Activated CD4-positive, alpha-beta T cell treated with anti-CD3 and anti-CD28 coated beads for 36 hours (primary cell): Measurements from ENCODE around the gene SEC14L2. TPM values are rescaled to one million over a fixed set of nuclear protein-coding genes. Genes with fewer than 3 reads are reported as not detected.
A peak's percentile ranks its signal among the peaks of the same experiment; 100 is the strongest.

Experiments used
- ATAC-seq: fragments of 200-7000 bp; cut with Tn5 transposase; one replicate; pipeline ENCODE4 v1.10.0; 2021; ENCODE audit warnings: mild to moderate bottlenecking, moderate library complexity
- CTCF ChIA-PET: fragments of 350-600 bp; sonication (Branson Sonifier 250); formaldehyde crosslinking; loops from one replicate; lab custom pipeline; 2021; ENCODE audit warnings: antibody characterized with exemption; lab: Charles Lee
- POLR2A ChIA-PET: fragments of 350-600 bp; sonication (Branson Sonifier 250); formaldehyde crosslinking; loops from one replicate; lab custom pipeline; 2021; ENCODE audit warnings: antibody characterized with exemption, inconsistent platforms; lab: Charles Lee
- DNase-seq: peaks from one replicate; pipeline ENCODE4 v3.0.0-alpha.2; 2020
- H3K27ac Mint-ChIP-seq: one replicate; pipeline ENCODE4 v1.8.0; 2021; ENCODE audit warnings: mixed read lengths
- H3K27me3 Mint-ChIP-seq: one replicate; pipeline ENCODE4 v1.8.0; 2021; ENCODE audit warnings: mixed read lengths
- H3K36me3 Mint-ChIP-seq: one replicate; pipeline ENCODE4 v1.8.0; 2021; ENCODE audit warnings: low read depth, mixed read lengths
- H3K4me1 Mint-ChIP-seq: one replicate; pipeline ENCODE4 v1.8.0; 2021; ENCODE audit warnings: mixed read lengths
- H3K4me3 Mint-ChIP-seq: one replicate; pipeline ENCODE4 v1.8.0; 2021; ENCODE audit warnings: mild to moderate bottlenecking, moderate library complexity, mixed read lengths
- H3K9me3 Mint-ChIP-seq: one replicate; pipeline ENCODE4 v1.8.0; 2021; ENCODE audit warnings: low read depth, mixed read lengths
- intact Hi-C, 2 experiments: fragments of 100-400 bp; cut with DNase I in 1 of 2; cut with micrococcal nuclease in 1 of 2; formaldehyde crosslinking; loops; one replicate each; pipeline versions ENCODE4 v1.14.2 to v1.15.1; 2022 to 2024; cut with DNase I, micrococcal nuclease
- total RNA-seq, 2 experiments: library from RNA; stranded (reverse); gene quantifications; one replicate each; pipeline ENCODE4 v1.2.3, GENCODE V29; 2021

SEC14L2 gene
- total RNA-seq = 10 to 100 TPM; 13.8 to 18.2 TPM

GRCh38 chr22:30396871-30397655 is at the start of gene SEC14L2:
SEC14L2 (plus strand) TSS chr22:30397018; CDS start chr22:30397117, 99 bp downstream.
- CTCF ChIA-PET = interaction anchor here (0.6 to 5.0 kb wide), 12 partner anchors 9 to 134 kb away, joined by 3 to 48 read pairs (median 4); partner anchors contain the start of genes CASTOR1, CCDC157, MTFP1 and RNF215
- POLR2A ChIA-PET = interaction anchor here (0.8 to 2.4 kb wide), 6 partner anchors 12 to 89 kb away, joined by 3 to 18 read pairs (median 4); partner anchors contain the start of genes MTFP1 and TBC1D10A
- H3K27me3 Mint-ChIP-seq = no peaks in the 10 kb centered on the region
- no peaks in the 10 kb centered on the region for H3K9me3 Mint-ChIP-seq
- intact Hi-C loops = loop anchor here in 1 of 2 experiments (1.0 to 10.0 kb wide), 2 partner anchors 27 to 208 kb away; partner anchors contain the start of gene TCN2
- H3K36me3 Mint-ChIP-seq = peaks cover 3% of the 10 kb centered on the region
- H3K27ac Mint-ChIP-seq = peak within 1 kb of the TSS; percentile 56
- DNase-seq = peak; percentile 84
- ATAC-seq = peak; percentile 91
- H3K4me1 Mint-ChIP-seq = peaks cover 36% of the 10 kb centered on the region
- H3K4me3 Mint-ChIP-seq = peak within 1 kb of the TSS; percentile 83

- H3K27me3 Mint-ChIP-seq = no peaks in the 10 kb centered on the region
- DNase-seq = peak; percentile 48
- ChIA-PET CTCF (interaction anchor here (1.0 to 5.2 kb wide), 4 partner anchors 9 to 239 kb away, joined by 4 to 30 read pairs (median 8); partner anchors contain the start of genes SF3A1 and TBC1D10A), POLR2A (interaction anchor here (0.7 to 1.2 kb wide), 3 partner anchors 14 to 83 kb away, joined by 3 to 4 read pairs (median 3); no protein-coding TSS in a partner anchor)
- peaks cover 88% of the 10 kb centered on the region for H3K36me3 Mint-ChIP-seq
- peaks cover 75% of the 10 kb centered on the region for H3K4me1 Mint-ChIP-seq
- peak; percentile 90 for ATAC-seq
- H3K9me3 Mint-ChIP-seq = no peaks in the 10 kb centered on the region
- H3K4me3 Mint-ChIP-seq = peak overlapping the region; percentile 33
- intact Hi-C loops = loop anchor here (1.0 to 5.0 kb wide), 2 partner anchors 9 to 40 kb away; partner anchors contain the start of genes RNF215 (in 1 of the 2) and SF3A1 (in 1 of the 2)
- peak overlapping the region; percentile 88 for H3K27ac Mint-ChIP-seq
Observed at GRCh38 chr22:30347255-30347892, 49.4 kb upstream of the SEC14L2 start.

DNA sequence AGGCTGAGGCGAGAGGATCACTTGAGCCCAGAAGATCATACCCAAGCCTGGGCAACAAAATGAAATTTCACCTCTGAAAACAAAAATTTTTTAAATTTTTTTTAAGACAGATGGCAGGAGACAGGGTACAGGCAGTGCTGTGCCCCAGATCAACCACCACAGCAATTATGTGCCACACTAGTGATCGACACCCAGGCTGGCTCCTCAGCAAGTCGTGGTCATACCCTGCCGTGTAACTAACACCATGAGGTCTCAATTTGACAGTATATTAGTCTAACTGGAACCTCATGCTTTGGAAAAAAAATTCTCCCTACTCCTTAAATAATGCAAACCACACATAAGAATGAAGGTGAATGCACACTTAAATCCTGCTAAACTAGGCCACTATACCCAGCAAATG is 48.4 kb upstream of the SEC14L2 start:
- peak overlapping the region; percentile 90 for H3K27ac Mint-ChIP-seq
- H3K4me3 Mint-ChIP-seq = peak overlapping the region; percentile 47
- DNase-seq (no peak), ATAC-seq (no peak)
- CTCF ChIA-PET = interaction anchor here (0.6 to 5.2 kb wide), 4 partner anchors 8 to 240 kb away, joined by 4 to 30 read pairs (median 8); partner anchors contain the start of genes SF3A1 and TBC1D10A
- peaks cover 86% of the 10 kb centered on the region for H3K36me3 Mint-ChIP-seq
- intact Hi-C loops = loop anchor here in 1 of 2 experiments (5.0 kb wide), 1 partner anchor 39 kb away; the partner anchor contains the start of gene RNF215
- POLR2A ChIA-PET = no interaction called here
- no peaks in the 10 kb centered on the region for H3K27me3 Mint-ChIP-seq
- peaks cover 82% of the 10 kb centered on the region for H3K4me1 Mint-ChIP-seq
- H3K9me3 Mint-ChIP-seq = no peaks in the 10 kb centered on the region

GRCh38 chr22:30348809-30349208 is 48.0 kb upstream of the SEC14L2 start:
- Mint-ChIP-seq H3K9me3 (no peaks in the 10 kb centered on the region), H3K27me3 (no peaks in the 10 kb centered on the region), H3K36me3 (peaks cover 83% of the 10 kb centered on the region), H3K27ac (peak overlapping the region; percentile 90), H3K4me1 (peaks cover 86% of the 10 kb centered on the region), H3K4me3 (peak overlapping the region; percentile 47)
- ATAC-seq (no peak), DNase-seq (no peak)
- ChIA-PET POLR2A (no interaction called here), CTCF (interaction anchor here (2.4 to 5.2 kb wide), 2 partner anchors 39 to 62 kb away, joined by 6 to 30 read pairs; partner anchors contain the start of gene RNF215)
- intact Hi-C loops = loop anchor here in 1 of 2 experiments (5.0 kb wide), 1 partner anchor 38 kb away; the partner anchor contains the start of gene RNF215

DNA sequence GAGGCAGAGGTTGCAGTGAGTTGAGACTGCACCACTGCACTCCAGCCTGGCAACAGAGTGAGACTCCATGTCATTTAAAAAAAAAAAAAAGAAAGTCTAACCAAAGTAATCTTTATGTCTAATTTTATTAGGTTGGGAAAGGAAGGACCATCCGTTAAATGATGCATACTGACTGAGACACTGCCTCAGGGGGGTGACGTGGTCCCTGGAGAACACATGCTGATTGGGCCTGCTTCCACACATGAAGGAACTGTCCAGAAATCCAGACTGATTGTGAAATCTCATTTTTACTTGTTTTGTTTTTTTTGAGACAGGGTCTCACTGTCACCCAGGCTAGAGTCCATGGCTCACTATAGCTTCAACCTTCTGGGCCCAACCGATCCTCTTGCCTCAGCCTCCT is 45.6 kb upstream of the SEC14L2 start:
- intact Hi-C loops = no loop called here
- ChIA-PET CTCF (interaction anchor here (2.4 kb wide), 1 partner anchor 36 kb away, joined by 6 read pairs; the partner anchor contains the start of gene RNF215), POLR2A (no interaction called here)
- no peaks in the 10 kb centered on the region for H3K9me3 Mint-ChIP-seq
- no peaks in the 10 kb centered on the region for H3K27me3 Mint-ChIP-seq
- H3K27ac Mint-ChIP-seq = peak overlapping the region; percentile 83
- no peak overlapping the region for H3K4me3 Mint-ChIP-seq
- no peak for DNase-seq
- no peak for ATAC-seq
- peaks cover 77% of the 10 kb centered on the region for H3K36me3 Mint-ChIP-seq
- peaks cover 85% of the 10 kb centered on the region for H3K4me1 Mint-ChIP-seq

DNA sequence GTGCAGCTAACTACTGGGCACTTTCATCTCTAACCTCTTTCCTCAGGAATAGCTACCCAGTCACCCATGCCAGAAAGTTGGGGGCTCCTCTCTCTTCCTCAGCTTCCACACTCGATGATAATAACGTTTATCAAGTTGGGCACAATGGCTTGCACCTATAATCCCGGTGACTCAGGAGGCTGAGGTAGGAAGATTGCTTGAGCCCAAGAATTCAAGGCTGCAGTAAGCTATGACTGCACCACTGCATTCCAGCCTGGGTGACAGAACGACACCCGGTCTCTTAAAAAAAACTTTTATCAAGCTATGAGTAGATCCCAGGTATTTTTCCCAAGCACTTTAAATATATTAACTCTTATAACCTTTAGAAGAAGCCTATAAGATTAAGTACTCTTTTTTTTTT is 42.2 kb upstream of the SEC14L2 start:
- intact Hi-C loops = loop anchor here in 1 of 2 experiments (5.0 kb wide), 1 partner anchor 68 kb away; no protein-coding TSS in a partner anchor
- peak overlapping the region; percentile 92 for H3K4me3 Mint-ChIP-seq
- H3K27me3 Mint-ChIP-seq = no peaks in the 10 kb centered on the region
- DNase-seq (no peak), ATAC-seq (no peak)
- peak overlapping the region; percentile 84 for H3K27ac Mint-ChIP-seq
- ChIA-PET CTCF (interaction anchor here (0.7 to 2.9 kb wide), 6 partner anchors 14 to 72 kb away, joined by 3 to 25 read pairs (median 4); partner anchors contain the start of genes CASTOR1 and TBC1D10A), POLR2A (interaction anchor here (1.0 kb wide), 1 partner anchor 41 kb away, joined by 4 read pairs; no protein-coding TSS in a partner anchor)
- H3K36me3 Mint-ChIP-seq = peaks cover 51% of the 10 kb centered on the region
- peaks cover 64% of the 10 kb centered on the region for H3K4me1 Mint-ChIP-seq
- no peaks in the 10 kb centered on the region for H3K9me3 Mint-ChIP-seq

GRCh38 chr22:30356449-30357235 is 40.2 kb upstream of the SEC14L2 start, which contains the start of the genes CCDC157 and SF3A1:
CCDC157 (plus strand) TSS chr22:30357007; CDS start chr22:30366001, 8,994 bp downstream.
SF3A1 (minus strand) TSS chr22:30356894; CDS start chr22:30356792, 102 bp downstream.
- peaks cover 32% of the 10 kb centered on the region for H3K36me3 Mint-ChIP-seq
- ChIA-PET CTCF (interaction anchor here (0.5 to 2.9 kb wide), 13 partner anchors 9 to 751 kb away, joined by 3 to 25 read pairs (median 3); partner anchors contain the start of genes CASTOR1, RNF215, SEC14L2 and SELENOM), POLR2A (interaction anchor here (0.6 to 1.4 kb wide), 9 partner anchors 12 to 235 kb away, joined by 3 to 9 read pairs (median 4); partner anchors contain the start of genes PES1, RNF215 and TBC1D10A)
- H3K9me3 Mint-ChIP-seq = no peaks in the 10 kb centered on the region
- H3K27me3 Mint-ChIP-seq = no peaks in the 10 kb centered on the region
- peak; percentile 94 for DNase-seq
- peak within 1 kb of the TSS; percentile 92 for H3K4me3 Mint-ChIP-seq
- H3K4me1 Mint-ChIP-seq = peaks cover 48% of the 10 kb centered on the region
- peak within 1 kb of the TSS; percentile 90 for H3K27ac Mint-ChIP-seq
- intact Hi-C loops = loop anchor here (1.0 to 5.0 kb wide), 12 partner anchors 9 to 589 kb away; partner anchors contain the start of genes CASTOR1 (in 2 of the 2), ASCC2 (in 1 of the 2), OSM (in 1 of the 2) and PES1 (in 1 of the 2)
- peak; percentile 93 for ATAC-seq

DNA sequence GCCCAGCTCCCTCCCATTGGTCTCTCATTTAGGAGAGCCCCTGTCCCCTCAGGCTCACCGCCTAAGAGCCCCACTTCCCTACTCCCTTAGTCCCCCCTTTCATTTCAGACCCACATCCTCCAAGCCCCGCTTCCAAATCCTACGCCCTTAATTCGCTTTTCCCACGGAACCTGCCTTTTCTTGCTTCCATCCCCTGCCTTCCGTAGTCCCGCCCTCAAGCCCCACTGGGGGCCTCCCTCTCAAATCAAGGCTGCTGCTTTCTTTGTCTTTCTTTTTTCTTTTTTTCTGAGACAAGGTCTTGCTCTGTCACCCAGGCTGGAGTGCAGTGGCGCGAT is 39.6 kb upstream of the SEC14L2 start:
- intact Hi-C loops = loop anchor here (1.0 to 5.0 kb wide), 4 partner anchors 30 to 518 kb away; partner anchors contain the start of genes ASCC2 (in 1 of the 2), RNF215 (in 1 of the 2) and TBC1D10A (in 1 of the 2)
- no peak for DNase-seq
- H3K27me3 Mint-ChIP-seq = no peaks in the 10 kb centered on the region

DNA sequence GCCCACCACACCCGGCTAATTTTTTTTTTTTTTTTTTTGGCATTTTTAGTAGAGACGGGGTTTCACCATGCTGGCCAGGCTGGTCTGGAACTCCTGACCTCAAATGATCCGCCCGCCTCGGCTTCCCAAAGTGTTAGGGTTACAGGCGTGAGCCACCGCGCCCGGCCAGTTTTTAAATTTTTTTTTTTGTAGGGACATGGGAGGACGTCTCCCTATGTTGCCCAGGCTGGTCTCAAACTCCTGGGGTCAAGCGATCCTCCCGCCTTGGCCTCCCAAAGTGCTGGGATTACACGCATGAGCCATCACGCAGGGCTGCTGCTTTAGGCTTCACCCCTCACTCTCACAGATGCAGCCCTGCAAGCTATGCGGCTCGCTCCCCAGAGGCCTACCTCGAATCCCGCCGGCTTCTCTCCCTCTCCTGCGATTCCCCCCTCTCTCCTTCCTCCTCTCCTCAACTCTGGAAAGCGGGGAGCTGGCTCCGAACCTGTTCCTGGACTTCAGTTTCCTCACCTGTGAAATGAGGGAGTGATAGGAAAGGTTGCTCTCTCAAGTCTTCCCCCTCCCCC is 39.1 kb upstream of the SEC14L2 start:
- Mint-ChIP-seq H3K36me3 (peaks cover 21% of the 10 kb centered on the region), H3K9me3 (no peaks in the 10 kb centered on the region), H3K4me3 (peak overlapping the region; percentile 92), H3K27ac (peak overlapping the region; percentile 34), H3K27me3 (no peaks in the 10 kb centered on the region), H3K4me1 (peaks cover 37% of the 10 kb centered on the region)
- POLR2A ChIA-PET = interaction anchor here (1.0 kb wide), 1 partner anchor 30 kb away, joined by 4 read pairs; the partner anchor contains the start of gene RNF215
- intact Hi-C loops = loop anchor here (1.0 to 5.0 kb wide), 4 partner anchors 30 to 519 kb away; partner anchors contain the start of genes ASCC2 (in 1 of the 2), RNF215 (in 1 of the 2) and TBC1D10A (in 1 of the 2)
- CTCF ChIA-PET = interaction anchor here (0.5 to 1.5 kb wide), 4 partner anchors 39 to 69 kb away, joined by 3 to 4 read pairs (median 3); partner anchors contain the start of gene SEC14L2
- ATAC-seq = no peak
- no peak for DNase-seq

More for the DNA sequence above, 39.6 kb upstream of the SEC14L2 start:
- Mint-ChIP-seq H3K4me3 (peak overlapping the region; percentile 92), H3K4me1 (peaks cover 42% of the 10 kb centered on the region), H3K36me3 (peaks cover 26% of the 10 kb centered on the region), H3K27ac (peak overlapping the region; percentile 85), H3K9me3 (no peaks in the 10 kb centered on the region)
- ChIA-PET CTCF (interaction anchor here (0.5 to 2.9 kb wide), 9 partner anchors 12 to 69 kb away, joined by 3 to 25 read pairs (median 3); partner anchors contain the start of genes CASTOR1, RNF215 and SEC14L2), POLR2A (interaction anchor here (0.6 to 1.4 kb wide), 7 partner anchors 12 to 234 kb away, joined by 3 to 9 read pairs (median 4); partner anchors contain the start of genes PES1, RNF215 and TBC1D10A)
- no peak for ATAC-seq
